K562 (cell line): ENCODE measurements around the gene ZNF81. TPM values are rescaled to one million over a fixed set of nuclear protein-coding genes. Genes with fewer than 3 reads are reported as not detected.

Source experiments
- ATAC-seq: fragments of 200-7000 bp; cut with Tn5 transposase; 3 replicates; pipeline ENCODE4 v1.9.1; 2020; ENCODE audit warnings: moderate library complexity
- BruUV-seq: library from RNA; stranded (reverse); fragments of 400-500 nt; replicated peaks from 2 replicates; lab custom pipeline; 2021; lab: Mats Ljungman, UMichigan
- CTCF ChIA-PET: fragments of 300-600 bp; formaldehyde crosslinking; extraction: SDS; loops from one replicate; lab custom pipeline; 2021; ENCODE audit warnings: low intra/inter-chr PET ratio; lab: Yijun Ruan, JAX
- POLR2A ChIA-PET: fragments of 300-600, 350-650 bp; sonication (Branson Sonifier 250); formaldehyde crosslinking; extraction: SDS; loops from one replicate; lab custom pipeline; 2021; ENCODE audit warnings: antibody characterized with exemption, inconsistent platforms; lab: Yijun Ruan, JAX
- DNase-seq, 4 experiments: peaks; one replicate each; pipeline versions ENCODE4 v3.0.0 to v3.0.0-alpha.2; 2011 to 2018; ENCODE audit warnings: low spot score in 3 of 4, mixed read lengths in 3 of 4; ENCODE audit errors: extremely low read depth in 1 of 4
- FAIRE-seq: peaks from 2 replicates; lab custom pipeline; 2011; peaks lifted over from hg19 to GRCh38; lab: Jason Lieb, UNC
- H2AFZ ChIP-seq: 2 replicates; pipeline ENCODE4 v1.6.0; 2011; ENCODE audit warnings: low read depth, low read length, control low read depth, inconsistent platforms
- H3K27ac ChIP-seq: fragments of 200-600 bp; 3 replicates; pipeline ENCODE4 v1.8.0; 2011; ENCODE audit warnings: low read depth, mild to moderate bottlenecking, control low read depth, inconsistent platforms, low read length, moderate library complexity, mixed read lengths; ENCODE audit errors: extremely low read depth
- H3K27me3 ChIP-seq, 2 experiments: fragments of 300-600 bp in 1 of 2; 2 replicates in 1 of 2; 3 replicates in 1 of 2; pipeline versions ENCODE4 v1.6.0 to v1.8.0; 2011; ENCODE audit warnings: inconsistent platforms in 2 of 2, low read length in 2 of 2, mild to moderate bottlenecking in 1 of 2, mixed read lengths in 1 of 2, moderate library complexity in 1 of 2; ENCODE audit not compliant: control insufficient read depth in 2 of 2, insufficient read depth in 2 of 2
- H3K36me3 ChIP-seq: fragments of 300-600 bp; 3 replicates; pipeline ENCODE4 v1.8.0; 2011; ENCODE audit warnings: mild to moderate bottlenecking, low read length, inconsistent platforms; ENCODE audit not compliant: control insufficient read depth, insufficient read depth
- H3K4me1 ChIP-seq, 2 experiments: fragments of 200-600 bp in 1 of 2; replicated peaks in 1 of 2; 2 replicates in 1 of 2; 3 replicates in 1 of 2; pipeline versions ENCODE4 v1.5.1 to v1.8.0; 2011; ENCODE audit warnings: inconsistent platforms in 2 of 2, low read length in 2 of 2, mild to moderate bottlenecking in 1 of 2, mixed read lengths in 1 of 2, moderate library complexity in 1 of 2; ENCODE audit not compliant: control insufficient read depth in 2 of 2, insufficient read depth in 2 of 2
- H3K4me2 ChIP-seq: 2 replicates; pipeline ENCODE4 v1.6.1; 2011; ENCODE audit warnings: low read length, control low read depth, inconsistent platforms, mixed read lengths; ENCODE audit not compliant: insufficient read depth
- H3K4me3 ChIP-seq: fragments of 200-600 bp; sonication (generic), shearing (Covaris generic); 2 replicates; pipeline ENCODE4 v1.5.1; 2016; ENCODE audit warnings: control low read depth, inconsistent platforms
- H3K79me2 ChIP-seq: fragments of 200-600 bp; 3 replicates; pipeline ENCODE4 v1.8.0; 2011; ENCODE audit warnings: low read length, inconsistent platforms; ENCODE audit not compliant: control insufficient read depth, insufficient read depth
- H3K9ac ChIP-seq, 2 experiments: 2 replicates each; pipeline versions ENCODE4 v1.6.0 to v1.6.1; 2011; ENCODE audit warnings: low read depth in 2 of 2, low read length in 2 of 2, control low read depth in 1 of 2, inconsistent platforms in 1 of 2, mild to moderate bottlenecking in 1 of 2, mixed read lengths in 1 of 2; ENCODE audit not compliant: insufficient read depth in 1 of 2
- H3K9me1 ChIP-seq: one replicate; pipeline ENCODE4 v1.6.0; 2011; ENCODE audit warnings: inconsistent platforms, mild to moderate bottlenecking, low read length, moderate library complexity; ENCODE audit not compliant: control insufficient read depth, insufficient read depth
- H3K9me3 ChIP-seq: replicated peaks from 2 replicates; pipeline ENCODE4 v1.5.1; 2011; ENCODE audit warnings: low read depth, low read length, inconsistent platforms; ENCODE audit not compliant: control insufficient read depth, insufficient read depth
- H4K20me1 ChIP-seq: replicated peaks from 2 replicates; pipeline ENCODE4 v1.6.1; 2011; ENCODE audit warnings: low read length, inconsistent platforms, mixed read lengths; ENCODE audit not compliant: control insufficient read depth, insufficient read depth
- DDX20 ChIP-seq: fragments of 450-650 bp; IDR thresholded peaks from 2 replicates; pipeline ENCODE4 v1.6.1; 2016; ENCODE audit warnings: missing genetic modification characterization, low read depth, mild to moderate bottlenecking, missing compliant biosample characterization, moderate library complexity
- GTF2A2 ChIP-seq: IDR thresholded peaks from 2 replicates; pipeline ENCODE4 v1.6.1; 2016; ENCODE audit warnings: mild to moderate bottlenecking, missing genetic modification characterization, missing compliant biosample characterization
- KLF10 ChIP-seq: fragments of 250-450 bp; sonication (Bioruptor Pico); IDR thresholded peaks from 2 replicates; pipeline ENCODE4 v1.6.1; 2021; ENCODE audit warnings: matching md5 sums
- NKRF ChIP-seq: fragments of 450-650 bp; IDR thresholded peaks from 2 replicates; pipeline ENCODE4 v1.6.1; 2016; ENCODE audit warnings: borderline replicate concordance
- POLR2A ChIP-seq: fragments of 450-650 bp; conservative IDR thresholded peaks from 2 replicates; pipeline ENCODE4 v1.6.1; 2016
- PURB ChIP-seq: sonication (generic); formaldehyde crosslinking; IDR thresholded peaks from 2 replicates; pipeline ENCODE4 v1.9.0; 2021; ENCODE audit warnings: low read depth, mild to moderate bottlenecking, missing genetic modification reagents
- REST ChIP-seq, 2 experiments: fragments of 450-650 bp; formaldehyde crosslinking in 1 of 2; IDR thresholded peaks; 2 replicates each; pipeline versions ENCODE4 v1.4.0 to v1.6.1; 2014 to 2020; ENCODE audit warnings: mild to moderate bottlenecking in 2 of 2, borderline replicate concordance in 1 of 2, low read depth in 1 of 2
- TRIM28 ChIP-seq: fragments of 450-650 bp; IDR thresholded peaks from 2 replicates; pipeline ENCODE4 v1.6.1; 2017
- VEZF1 ChIP-seq: fragments of 200-800 bp; sonication (Bioruptor generic); IDR thresholded peaks from 2 replicates; pipeline ENCODE4 v1.6.1; 2017; ENCODE audit warnings: missing genetic modification characterization, missing compliant biosample characterization
- WGBS: fragments of 100-300 bp; shearing (Covaris generic); methylation state at CpG from one replicate; pipeline ENCODE4 v1.1.6; 2016; ENCODE audit warnings: low coverage, mixed read lengths; ENCODE audit not compliant: insufficient coverage; ENCODE audit errors: missing lambda C conversion rate; 5-methylcytosine and 5-hydroxymethylcytosine counted together
- in situ Hi-C: fragments of 300-500 bp; cut with MboI; formaldehyde crosslinking; loops from 4 replicates; pipeline ENCODE4 v1.15.0; 2018; ENCODE audit warnings: inconsistent platforms, mixed read lengths
- intact Hi-C: fragments of 100-400 bp; cut with micrococcal nuclease; formaldehyde crosslinking; loops from 2 replicates; pipeline ENCODE4 v1.14.2; 2022
- polyA plus RNA-seq, 8 experiments: library from polyadenylated mRNA; depleted of rRNA in 4 of 8; stranded (reverse) in 5 of 8; unstranded in 3 of 8; fragments of >200 nt; fragmentation: Nextera tagmentation in 2 of 8; fragmentation: Illumina TruSeq in 1 of 8; extraction: Ambion mirVana in 2 of 8; extraction: Trizol in 1 of 8; gene quantifications; 2 replicates each; pipeline versions ENCODE4 v1.2.1 to v1.2.3, GENCODE V29; 2011 to 2014; ENCODE audit warnings: inconsistent platforms in 1 of 8, missing spikeins in 1 of 8
- total RNA-seq, 7 experiments: library from RNA; depleted of rRNA in 6 of 7; stranded (reverse); fragments of >200 nt in 6 of 7; fragmentation: Illumina TruSeq in 2 of 7; extraction: Trizol in 2 of 7; gene quantifications; 2 replicates each; pipeline versions ENCODE4 v1.2.1 to v1.2.3, GENCODE V29; 2011 to 2021; ENCODE audit warnings: low replicate concordance in 1 of 7

ZNF81 gene
- total and polyA plus RNA-seq, 9 of the 15 experiments (the other 6 are each of a cell fraction or from before 2014, with no cell fraction given): 2.4 to 9.6 (median 4.9) TPM

- POLR2A ChIA-PET: interaction anchor here (0.5 kb wide), 1 partner anchor 53 kb away, joined by 3 read pairs; no protein-coding TSS in a partner anchor
- no TSS peak for BruUV-seq
- in situ Hi-C loops (no loop called here), intact Hi-C loops (no loop called here)
- CTCF ChIA-PET: no interaction called here
- DNase-seq (peak in 1 of 4 experiments; percentile 34), FAIRE-seq (no peak), ATAC-seq (no peak; the same call in 2 of the 3 replicates)
- no peak overlapping the region for H3K9ac ChIP-seq
- H4K20me1 ChIP-seq: no peaks in the 10 kb centered on the region
- WGBS: 31% methylated on average over 8 of the region's 9 CpGs
- no peaks in the 10 kb centered on the region for H3K36me3 ChIP-seq
- no peaks in the 10 kb centered on the region for H3K9me3 ChIP-seq
- no peaks in the 10 kb centered on the region for H3K79me2 ChIP-seq
- H3K27me3 ChIP-seq: no peaks in the 10 kb centered on the region
- H2AFZ ChIP-seq: no peak overlapping the region; the same call in 1 of the 2 replicates
- no peak overlapping the region for H3K27ac ChIP-seq
- H3K4me2 ChIP-seq: no peak overlapping the region
- H3K4me1 ChIP-seq: peaks cover 3 to 5% of the 10 kb centered on the region in 2 experiments; a peak in 3 of 5 replicates
- H3K9me1 ChIP-seq: no peaks in the 10 kb centered on the region
- no peak overlapping the region for H3K4me3 ChIP-seq
- no peak for TF ChIP-seq REST (IDR thresholded peaks at IDR 0.05; ENCODE audit: borderline replicate concordance)
- no peak for TF ChIP-seq REST (CRISPR knock-in tag; IDR thresholded peaks at IDR 0.05; ENCODE audit: low read depth)
- TF ChIP-seq POLR2A: no peak
- peak; percentile 93 for TF ChIP-seq GTF2A2 (tag)
- no peak for TF ChIP-seq TRIM28
- peak; percentile 78 for TF ChIP-seq DDX20 (tag)
- TF ChIP-seq NKRF: no peak
- no peak for TF ChIP-seq VEZF1 (CRISPR knock-in tag)
- no peak for TF ChIP-seq PURB
- no peak for TF ChIP-seq KLF10 (CRISPR knock-in tag)
These were observed 27.6 kb upstream of the ZNF81 start for GRCh38 chrX:47808904-47809788.
